Measurements from ENCODE around the gene RALGPS1.

RALGPS1 gene

GRCh38 chr9:127180457-127181314 is 266.1 kb downstream of the RALGPS1 start:
- TF ChIP-seq GATA3 (IDR thresholded peaks at IDR 0.05; ENCODE audit: low read depth, low read length) (no peak), GATA2 (IDR thresholded peaks at IDR 0.05; ENCODE audit: low read depth, low read length) (no peak)

GRCh38 chr9:127181315-127181580 is 266.7 kb downstream of the RALGPS1 start:
- TF ChIP-seq GATA3 (IDR thresholded peaks at IDR 0.05; ENCODE audit: low read depth, low read length) (no peak), GATA2 (IDR thresholded peaks at IDR 0.05; ENCODE audit: low read depth, low read length) (no peak)

DNA sequence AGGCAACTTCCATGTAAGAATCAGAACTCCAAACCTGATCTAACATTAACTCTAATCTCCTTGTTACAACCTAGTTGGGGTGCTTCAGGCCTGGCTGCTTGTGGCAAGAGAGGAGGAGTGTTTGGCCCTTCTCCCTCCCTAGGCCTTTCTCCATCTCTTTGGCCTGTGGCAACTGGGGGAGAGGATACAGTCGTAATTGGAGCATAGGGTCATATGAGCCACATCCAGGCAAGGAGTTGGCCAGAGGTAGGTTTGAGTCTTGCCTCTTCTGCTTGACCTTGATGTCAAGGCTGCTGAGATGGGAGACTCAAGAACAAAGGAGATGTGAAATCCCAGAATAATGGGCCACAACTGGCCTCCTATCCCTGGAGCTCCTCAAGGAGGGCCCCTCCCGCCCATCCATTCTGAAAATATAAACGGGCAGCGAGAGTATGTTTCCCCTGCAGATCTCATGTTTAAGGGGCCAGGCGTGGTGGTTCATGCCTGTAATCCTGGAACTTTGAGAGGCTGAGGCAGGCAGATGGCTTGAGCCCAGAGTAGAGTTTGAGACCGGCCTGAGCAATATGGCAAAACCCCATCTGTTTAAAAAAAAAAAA is 267.1 kb downstream of the RALGPS1 start:
- no peak for TF ChIP-seq GATA3 (IDR thresholded peaks at IDR 0.05; ENCODE audit: low read depth, low read length)
- no peak for TF ChIP-seq GATA2 (IDR thresholded peaks at IDR 0.05; ENCODE audit: low read depth, low read length)

DNA sequence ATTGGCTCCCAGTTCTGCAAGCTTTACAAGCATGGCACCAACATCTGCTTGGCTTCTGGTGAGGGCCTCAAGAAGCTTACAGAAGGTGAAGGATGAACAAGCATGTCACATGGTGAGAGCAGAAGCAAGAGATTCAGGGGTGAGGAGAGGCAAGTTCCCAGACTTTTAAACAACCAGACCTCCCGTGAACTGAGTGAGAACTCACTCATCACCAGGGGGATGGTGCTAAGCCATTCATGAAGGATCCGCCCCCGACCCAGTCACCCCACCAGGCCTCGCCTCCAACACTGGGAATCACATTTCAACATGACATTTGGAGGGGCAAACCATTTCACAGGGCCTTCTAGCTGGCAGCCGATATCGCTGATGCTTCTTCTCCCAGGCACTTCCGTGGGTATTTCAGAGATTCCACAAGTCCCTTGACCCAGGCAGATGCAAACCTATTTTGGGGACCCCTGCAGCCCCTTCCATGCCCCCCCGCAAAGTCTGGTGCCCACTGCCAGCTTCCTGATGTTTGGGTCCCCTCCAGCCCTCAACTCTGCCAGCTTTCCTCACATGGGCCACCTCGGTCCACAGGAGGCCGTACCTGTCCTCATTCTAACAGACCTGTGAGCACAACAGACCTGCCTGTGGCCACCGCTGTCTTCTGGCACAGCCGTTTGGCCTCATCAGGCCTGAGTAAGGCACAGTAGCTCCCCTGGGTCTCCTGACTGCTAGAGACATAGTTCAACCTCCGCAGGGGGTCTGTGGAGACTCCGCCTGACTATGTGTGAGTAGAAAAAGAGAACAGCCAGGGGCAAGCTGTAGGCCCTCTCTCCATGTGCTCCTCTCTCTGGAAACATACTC is 268.5 kb downstream of the RALGPS1 start:
- no peak for TF ChIP-seq GATA2 (IDR thresholded peaks at IDR 0.05; ENCODE audit: low read depth, low read length)
- TF ChIP-seq GATA3 (IDR thresholded peaks at IDR 0.05; ENCODE audit: low read depth, low read length) = no peak

DNA sequence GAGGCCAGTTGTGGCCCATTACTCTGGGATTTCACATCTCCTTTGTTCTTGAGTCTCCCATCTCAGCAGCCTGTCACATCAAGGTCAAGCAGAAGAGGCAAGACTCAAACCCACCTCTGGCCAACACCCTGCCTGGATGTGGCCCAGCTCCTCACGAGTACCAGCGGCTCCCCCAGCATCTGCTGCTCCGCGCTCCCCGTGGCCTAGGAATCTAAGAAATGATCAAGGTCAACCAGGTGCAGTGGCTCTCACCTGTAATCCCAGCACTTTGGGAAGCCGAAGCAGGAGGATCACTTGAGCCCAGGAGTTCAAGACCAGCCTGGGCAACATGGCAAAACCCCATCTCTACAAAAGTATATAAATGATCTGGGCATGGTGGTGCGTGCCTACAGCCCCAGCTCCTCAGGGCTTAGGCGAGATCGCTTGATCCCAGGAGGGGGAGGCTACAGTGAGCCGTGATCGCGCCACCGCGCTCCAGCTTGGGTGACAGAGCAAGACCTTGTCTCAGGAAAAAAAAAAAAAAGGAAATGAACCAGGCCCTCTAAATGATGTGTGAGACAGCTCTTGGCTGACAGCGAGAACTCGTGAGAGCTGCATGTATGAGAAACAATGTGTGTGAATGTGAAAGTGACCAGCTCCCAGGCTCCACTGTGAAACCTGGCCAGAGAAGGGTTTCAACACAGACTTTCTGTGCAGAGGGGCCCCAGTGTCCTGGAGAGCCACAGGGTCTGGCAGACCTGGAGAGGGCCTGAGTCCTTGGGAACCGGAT is 269.4 kb downstream of the RALGPS1 start:
- TF ChIP-seq GATA3 (IDR thresholded peaks at IDR 0.05; ENCODE audit: low read depth, low read length) (no peak), GATA2 (IDR thresholded peaks at IDR 0.05; ENCODE audit: low read depth, low read length) (no peak)

DNA sequence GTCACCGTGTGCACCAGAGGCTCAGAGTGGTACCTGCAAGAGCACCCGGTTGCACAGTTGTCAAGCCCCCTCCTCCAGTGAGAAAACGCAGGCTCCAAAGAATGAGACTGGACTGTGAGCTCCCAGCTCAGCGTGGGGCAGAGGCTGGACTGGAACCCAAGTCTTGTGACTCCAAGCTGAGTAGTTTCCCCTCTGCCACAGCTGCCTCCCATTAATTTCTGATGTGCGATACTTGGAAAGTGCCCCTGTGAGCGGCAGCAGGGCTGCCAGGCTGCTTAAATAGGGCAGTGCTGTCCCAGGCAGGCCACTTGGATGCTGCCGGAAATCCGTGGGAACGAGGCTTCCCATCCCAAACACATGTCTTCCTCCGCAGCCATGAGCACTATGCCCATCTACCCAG is 270.1 kb downstream of the RALGPS1 start:
- TF ChIP-seq GATA2 (IDR thresholded peaks at IDR 0.05; ENCODE audit: low read depth, low read length) (no peak), GATA3 (IDR thresholded peaks at IDR 0.05; ENCODE audit: low read depth, low read length) (no peak)

- no peak for TF ChIP-seq GATA2 (IDR thresholded peaks at IDR 0.05; ENCODE audit: low read depth, low read length)
These were observed 270.6 kb downstream of the RALGPS1 start for GRCh38 chr9:127185181-127185580.

- no peak for TF ChIP-seq GATA2 (IDR thresholded peaks at IDR 0.05; ENCODE audit: low read depth, low read length)
- no peak for TF ChIP-seq GATA3 (IDR thresholded peaks at IDR 0.05; ENCODE audit: low read depth, low read length)
These were observed 271.6 kb downstream of the RALGPS1 start for GRCh38 chr9:127185931-127186781.

DNA sequence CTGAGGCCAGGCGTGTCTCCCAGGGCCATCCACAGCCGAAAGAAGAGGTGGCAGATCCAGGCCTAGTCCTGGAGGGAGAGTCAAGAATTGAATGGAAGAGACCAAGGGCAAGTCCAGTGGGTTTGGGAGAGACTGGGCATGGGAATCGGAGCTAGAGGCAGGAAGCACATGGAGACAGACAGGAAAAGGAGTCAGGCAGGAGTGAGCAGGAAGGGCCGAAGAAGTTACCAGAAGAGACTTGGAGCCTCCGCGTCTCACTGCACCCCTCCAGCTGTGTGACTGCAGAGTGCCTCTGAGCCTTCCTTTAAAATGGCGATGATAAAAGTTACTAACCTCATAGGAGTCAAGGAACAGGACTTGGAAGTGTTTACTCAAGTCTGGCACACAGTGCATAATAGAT is 272.2 kb downstream of the RALGPS1 start:
- TF ChIP-seq GATA2 (IDR thresholded peaks at IDR 0.05; ENCODE audit: low read depth, low read length) (no peak), GATA3 (IDR thresholded peaks at IDR 0.05; ENCODE audit: low read depth, low read length) (no peak)

DNA sequence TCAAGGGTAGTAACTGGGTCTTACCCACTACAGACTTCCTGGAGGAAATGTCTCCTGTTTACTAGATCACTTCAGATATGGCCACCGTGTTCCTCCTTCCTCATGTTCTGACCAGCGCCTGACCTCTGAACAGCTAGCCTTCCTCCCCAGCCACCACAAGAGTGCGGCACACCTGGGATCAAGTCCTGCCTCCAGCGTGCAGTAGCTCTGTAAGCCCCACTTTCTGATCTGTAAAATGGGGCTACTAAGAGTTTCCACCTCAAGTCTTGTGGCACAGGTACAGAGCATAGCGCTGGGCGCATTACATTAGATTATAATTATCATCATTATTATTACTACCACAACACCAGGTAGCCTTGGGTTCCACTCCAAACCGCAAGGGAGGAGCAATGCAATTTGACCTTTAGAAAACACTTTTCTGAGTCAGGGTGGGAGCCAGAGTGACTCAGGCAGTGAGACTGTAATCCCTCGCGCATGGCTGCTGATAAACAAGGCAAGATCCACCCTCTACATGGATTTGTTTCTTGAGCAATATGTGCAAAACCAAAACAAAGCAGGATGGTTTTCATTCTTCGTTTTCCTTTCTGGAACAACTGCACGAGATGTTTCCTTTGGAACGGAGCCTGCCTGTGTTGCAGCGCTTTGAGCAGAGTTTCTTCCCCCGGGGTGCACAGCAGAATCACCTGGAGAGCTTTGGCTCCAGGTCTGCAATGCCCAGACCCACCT is 272.8 kb downstream of the RALGPS1 start:
- TF ChIP-seq GATA2 (IDR thresholded peaks at IDR 0.05; ENCODE audit: low read depth, low read length) (no peak), GATA3 (IDR thresholded peaks at IDR 0.05; ENCODE audit: low read depth, low read length) (no peak)

DNA sequence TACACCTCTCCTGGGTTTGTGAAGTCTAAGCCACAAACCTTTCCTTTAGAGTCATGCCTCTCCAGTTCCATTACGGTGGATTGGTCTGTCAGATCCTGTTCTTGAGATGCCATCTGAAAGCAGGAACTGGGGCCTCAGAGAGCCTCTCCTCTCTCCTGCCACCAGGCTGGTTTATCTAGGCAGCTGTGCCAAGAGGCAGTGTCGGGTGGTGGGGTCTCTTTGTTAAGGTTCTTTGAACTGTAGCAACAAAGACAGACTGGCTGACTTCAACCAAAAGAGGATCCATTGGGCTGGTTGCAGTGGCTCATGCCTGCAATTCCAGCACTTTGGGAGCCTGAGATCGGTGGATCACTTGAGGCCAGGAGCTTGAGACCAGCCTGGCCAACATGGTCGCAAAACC is 273.8 kb downstream of the RALGPS1 start:
- TF ChIP-seq GATA2 (IDR thresholded peaks at IDR 0.05; ENCODE audit: low read depth, low read length) (no peak), GATA3 (IDR thresholded peaks at IDR 0.05; ENCODE audit: low read depth, low read length) (no peak)

DNA sequence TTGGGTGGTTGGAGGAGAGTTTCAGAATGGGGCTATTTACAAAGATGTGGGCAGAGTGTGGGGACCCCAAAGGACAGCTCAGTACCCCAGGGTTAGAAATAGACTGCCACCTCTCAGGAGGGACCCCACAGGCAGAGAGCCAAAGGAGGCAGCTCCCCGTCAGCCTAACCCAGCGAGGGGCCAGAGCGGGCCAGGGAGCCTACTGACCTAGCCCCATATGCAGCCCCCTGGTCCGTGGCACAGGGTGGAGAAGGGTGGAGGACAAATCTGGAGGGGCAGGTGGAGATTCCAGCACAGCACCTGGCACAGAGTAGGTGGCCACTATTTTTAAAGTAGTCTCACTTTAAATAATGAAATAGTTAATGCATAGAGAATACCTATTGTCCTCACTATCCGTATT is 275.0 kb downstream of the RALGPS1 start:
- no peak for TF ChIP-seq GATA3 (IDR thresholded peaks at IDR 0.05; ENCODE audit: low read depth, low read length)
- TF ChIP-seq GATA2 (IDR thresholded peaks at IDR 0.05; ENCODE audit: low read depth, low read length) = no peak

GRCh38 chr9:127192744-127193143 is 278.2 kb downstream of the RALGPS1 start:
- TF ChIP-seq GATA2 (IDR thresholded peaks at IDR 0.05; ENCODE audit: low read depth, low read length) (no peak), GATA3 (IDR thresholded peaks at IDR 0.05; ENCODE audit: low read depth, low read length) (no peak)

All from SH-SY5Y (cell line).